ENCODE measurements around the gene ENPEP. TPM values are rescaled to one million over a fixed set of nuclear protein-coding genes. Genes with fewer than 3 reads are reported as not detected.
"Not testable (repeated sequence)": the region's sequence is repeated elsewhere in the genome, so short reads cannot be mapped to it uniquely, and the experiment has no call there.

The ENPEP gene
- total and polyA plus RNA-seq, 9 donors, result 0.91 to 4.7 (median 2.2) TPM

DNA sequence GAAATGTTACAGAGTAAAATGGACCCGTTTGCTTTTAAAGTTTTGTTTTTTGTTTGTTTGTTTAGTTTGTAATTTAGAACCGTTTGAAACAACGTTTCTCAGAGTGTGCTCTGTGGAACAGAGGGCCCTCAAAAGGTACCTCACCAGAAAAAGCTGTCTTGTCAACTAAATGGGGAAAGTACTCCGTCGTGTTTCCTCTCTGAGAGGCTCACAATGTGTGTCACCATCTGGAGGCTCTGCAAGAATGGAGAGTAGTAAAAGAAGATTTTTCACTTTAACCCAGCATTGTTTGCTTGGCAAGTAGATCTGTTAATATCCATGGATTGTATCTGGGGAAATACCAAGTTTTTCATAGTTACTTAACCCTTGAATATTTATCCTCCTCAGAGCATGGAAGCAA, 1.5 kb upstream of the ENPEP start:
- 35 to 43% (median 39%) methylated on average over 5 of the region's 5 CpGs for WGBS, 3 donors
- H3K27ac ChIP-seq, result no peak overlapping the region
- H3K4me3 ChIP-seq, result no peak overlapping the region
- TF ChIP-seq EP300 (IDR thresholded peaks at IDR 0.05), result no peak
- no peak for TF ChIP-seq CTCF (IDR thresholded peaks at IDR 0.05)
- TF ChIP-seq POLR2A (IDR thresholded peaks at IDR 0.05), result no peak
- no peaks in the 10 kb centered on the region for H3K36me3 ChIP-seq
- no peaks in the 10 kb centered on the region for H3K9me3 ChIP-seq
- peaks cover 3% of the 10 kb centered on the region for H3K4me1 ChIP-seq (ENCODE audit: insufficient read depth)
- intact Hi-C loops (cut with DNase I), result no loop called here
- DNase-seq, result no peak
- H3K27me3 ChIP-seq, result no peaks in the 10 kb centered on the region

- H3K27ac ChIP-seq; H3K36me3 ChIP-seq; H3K27me3 ChIP-seq; H3K4me1 ChIP-seq (ENCODE audit: insufficient read depth); H3K4me3 ChIP-seq; DNase-seq; H3K9me3 ChIP-seq; intact Hi-C loops (cut with DNase I): not testable (repeated sequence)
- 78 to 85% (median 83%) methylated on average over 7 of the region's 7 CpGs for WGBS, 3 donors
Measured at GRCh38 chr4:110475080-110475479, 875 bp upstream of the ENPEP start.

DNA sequence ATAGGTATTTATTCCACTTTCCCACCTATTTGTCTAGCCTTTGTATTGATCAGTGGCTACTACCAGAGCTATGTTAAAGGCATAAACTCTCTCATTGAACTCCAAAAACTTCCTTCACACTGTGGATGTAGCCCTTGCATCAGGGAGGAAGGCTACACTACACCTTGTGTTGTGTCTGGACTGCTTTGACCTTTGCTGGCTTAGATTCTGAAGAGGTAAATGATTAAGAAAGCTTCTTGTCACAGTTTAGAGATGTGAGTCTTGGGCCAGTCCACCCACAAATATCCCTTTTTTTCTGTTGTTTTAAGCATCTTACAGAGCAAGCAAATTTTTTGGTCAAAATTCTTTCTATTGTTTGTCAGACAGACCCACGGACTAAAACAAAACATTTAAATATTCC, 1.9 kb downstream of the ENPEP start:
- Histone ChIP-seq H3K36me3 (no peaks in the 10 kb centered on the region), H3K27me3 (no peaks in the 10 kb centered on the region), H3K27ac (no peak overlapping the region), H3K4me1 (ENCODE audit: insufficient read depth) (peaks cover 3% of the 10 kb centered on the region), H3K4me3 (peak overlapping the region; percentile 12), H3K9me3 (no peaks in the 10 kb centered on the region)
- TF ChIP-seq POLR2A (IDR thresholded peaks at IDR 0.05) (no peak), CTCF (IDR thresholded peaks at IDR 0.05) (no peak), EP300 (IDR thresholded peaks at IDR 0.05) (no peak)
- 28 to 47% (median 36%) methylated on average over 1 of the region's 1 CpG for WGBS, 3 donors
- intact Hi-C loops (cut with DNase I), result no loop called here
- no peak for DNase-seq

GRCh38 chr4:110480031-110480549, 4.1 kb downstream of the ENPEP start:
- Histone ChIP-seq H3K4me1 (ENCODE audit: insufficient read depth) (peaks cover 3% of the 10 kb centered on the region), H3K27me3 (no peaks in the 10 kb centered on the region), H3K4me3 (no peak overlapping the region), H3K36me3 (no peaks in the 10 kb centered on the region), H3K27ac (no peak overlapping the region), H3K9me3 (no peaks in the 10 kb centered on the region)
- intact Hi-C loops (cut with DNase I), result no loop called here
- TF ChIP-seq CTCF (IDR thresholded peaks at IDR 0.05) (no peak), EP300 (IDR thresholded peaks at IDR 0.05) (no peak), POLR2A (IDR thresholded peaks at IDR 0.05) (no peak)
- WGBS, 3 donors, result 56 to 64% (median 62%) methylated on average over 8 of the region's 8 CpGs
- no peak for DNase-seq

DNA sequence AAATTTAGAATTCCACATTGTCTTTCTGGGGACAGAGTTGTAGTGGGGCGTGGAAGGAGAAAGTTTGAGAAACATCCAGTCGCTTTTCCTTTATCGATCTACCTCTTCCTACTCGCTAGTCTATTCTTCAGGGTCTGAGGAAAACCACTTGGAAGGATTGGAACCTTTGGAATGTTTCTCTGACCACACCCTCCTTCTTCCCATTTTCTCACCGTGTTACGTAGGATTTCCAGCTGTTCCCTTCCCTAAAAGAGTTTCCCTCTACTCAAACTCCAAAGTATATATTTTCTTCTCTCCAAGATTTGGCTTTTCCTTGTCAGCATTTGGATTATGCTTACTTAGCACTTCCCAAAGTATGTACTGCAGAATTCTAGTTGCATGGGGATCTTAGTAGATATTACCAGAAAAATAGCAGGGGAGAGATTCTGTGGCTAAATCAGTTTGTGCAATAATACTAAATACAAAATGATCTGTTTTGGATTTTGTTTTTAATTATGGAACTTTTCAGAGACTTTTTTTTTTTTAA, 4.9 kb downstream of the ENPEP start:
- intact Hi-C loops (cut with DNase I), result no loop called here
- Histone ChIP-seq H3K27me3 (no peaks in the 10 kb centered on the region), H3K36me3 (no peaks in the 10 kb centered on the region), H3K4me1 (ENCODE audit: insufficient read depth) (peaks cover 3% of the 10 kb centered on the region), H3K4me3 (no peak overlapping the region), H3K27ac (no peak overlapping the region), H3K9me3 (no peaks in the 10 kb centered on the region)
- WGBS, 3 donors, result 54 to 74% (median 69%) methylated on average over 6 of the region's 6 CpGs
- no peak for DNase-seq
- TF ChIP-seq CTCF (IDR thresholded peaks at IDR 0.05) (no peak), EP300 (IDR thresholded peaks at IDR 0.05) (no peak), POLR2A (IDR thresholded peaks at IDR 0.05) (no peak)
